Measurements from ENCODE around the gene SLC25A21. TPM values are rescaled to one million over a fixed set of nuclear protein-coding genes. Genes with fewer than 3 reads are reported as not detected.
"Not testable (repeated sequence)": the region's sequence is repeated elsewhere in the genome, so short reads cannot be mapped to it uniquely, and the experiment has no call there.

SLC25A21 gene
- total and polyA plus RNA-seq, 7 donors, result 0.07 to 0.37 (median 0.18) TPM; not detected in 1

GRCh38 chr14:37197421-37198272 lies 25.2 kb upstream of the SLC25A21 start, which contains the start of gene MIPOL1:
Gene MIPOL1, plus strand, starts transcription at chr14:37197937. Its CDS starts 49,952 bp downstream, at chr14:37247889.
- intact Hi-C loops (cut with DNase I), result loop anchor here in 1 of 2 donors (2.0 kb wide), 1 partner anchor 23 kb away; no protein-coding TSS in a partner anchor
- 0 to 1% (median 1%) methylated on average over 67 to 70 of the region's 70 CpGs for WGBS, 3 donors
- TF ChIP-seq, protein P1, sequence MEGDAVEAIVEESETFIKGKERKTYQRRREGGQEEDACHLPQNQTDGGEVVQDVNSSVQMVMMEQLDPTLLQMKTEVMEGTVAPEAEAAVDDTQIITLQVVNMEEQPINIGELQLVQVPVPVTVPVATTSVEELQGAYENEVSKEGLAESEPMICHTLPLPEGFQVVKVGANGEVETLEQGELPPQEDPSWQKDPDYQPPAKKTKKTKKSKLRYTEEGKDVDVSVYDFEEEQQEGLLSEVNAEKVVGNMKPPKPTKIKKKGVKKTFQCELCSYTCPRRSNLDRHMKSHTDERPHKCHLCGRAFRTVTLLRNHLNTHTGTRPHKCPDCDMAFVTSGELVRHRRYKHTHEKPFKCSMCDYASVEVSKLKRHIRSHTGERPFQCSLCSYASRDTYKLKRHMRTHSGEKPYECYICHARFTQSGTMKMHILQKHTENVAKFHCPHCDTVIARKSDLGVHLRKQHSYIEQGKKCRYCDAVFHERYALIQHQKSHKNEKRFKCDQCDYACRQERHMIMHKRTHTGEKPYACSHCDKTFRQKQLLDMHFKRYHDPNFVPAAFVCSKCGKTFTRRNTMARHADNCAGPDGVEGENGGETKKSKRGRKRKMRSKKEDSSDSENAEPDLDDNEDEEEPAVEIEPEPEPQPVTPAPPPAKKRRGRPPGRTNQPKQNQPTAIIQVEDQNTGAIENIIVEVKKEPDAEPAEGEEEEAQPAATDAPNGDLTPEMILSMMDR (IDR thresholded peaks at IDR 0.05), result peak; percentile 33
- DNase-seq (peak; percentile 90 to 93), ATAC-seq (peak; percentile 98 to 100 (median 100))
- peak within 1 kb of the TSS; percentile 81 for H3K4me3 ChIP-seq
- no peaks in the 10 kb centered on the region for H3K36me3 ChIP-seq (ENCODE audit: insufficient read depth in 1 of 2, low read depth in 1 of 2)
- peak within 1 kb of the TSS; percentile 79 for H3K27ac ChIP-seq
- H3K4me1 ChIP-seq, result peaks cover 6% of the 10 kb centered on the region
- no peaks in the 10 kb centered on the region for H3K27me3 ChIP-seq (ENCODE audit: insufficient read depth in 3 of 3, low read length in 2 of 3)
- no peaks in the 10 kb centered on the region for H3K9me3 ChIP-seq

DNA sequence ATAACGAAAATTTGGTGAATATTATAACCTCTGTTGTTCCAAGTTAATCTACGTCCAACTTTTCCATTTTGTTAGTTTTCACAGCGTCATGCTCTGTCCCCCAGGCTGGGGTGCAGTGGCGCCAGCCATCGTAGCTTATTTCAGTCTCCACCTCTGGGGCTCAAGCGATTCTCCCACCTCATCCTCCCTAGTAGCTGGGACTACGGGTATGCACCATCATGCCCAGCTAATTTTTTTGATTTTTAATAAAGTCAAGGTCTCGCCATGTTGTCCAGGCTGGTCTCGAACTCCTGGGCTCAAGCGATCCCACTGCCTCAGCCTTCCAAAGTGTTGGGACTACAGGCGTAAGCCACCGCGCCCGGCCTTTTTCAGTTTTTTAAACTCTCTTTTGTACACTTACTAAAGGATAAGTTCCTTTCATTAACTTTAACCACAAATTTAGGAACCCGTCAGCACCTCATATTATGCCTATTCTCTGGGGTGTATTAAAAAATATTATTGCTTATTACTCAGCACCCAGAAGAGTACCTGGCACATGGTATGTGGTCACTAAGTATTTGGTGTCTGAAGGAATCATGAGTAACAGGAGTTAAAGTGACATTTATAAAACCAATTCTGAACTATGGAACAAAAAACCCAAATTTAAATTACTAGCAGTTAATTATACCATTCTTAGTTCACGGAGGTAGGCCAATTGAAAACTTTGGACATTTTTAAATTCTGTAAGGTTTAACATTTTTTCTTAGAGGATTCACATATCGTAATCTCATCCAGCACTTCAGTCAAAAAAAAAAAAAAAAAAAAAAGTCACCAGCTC lies 24.4 kb upstream of the SLC25A21 start:
- 88 to 92% (median 89%) methylated on average over 17 of the region's 17 CpGs for WGBS, 3 donors
- DNase-seq (no peak), ATAC-seq (no peak)
- peak overlapping the region; percentile 81 for H3K4me3 ChIP-seq
- TF ChIP-seq, protein P1 (IDR thresholded peaks at IDR 0.05), result no peak
- no peaks in the 10 kb centered on the region for H3K27me3 ChIP-seq (ENCODE audit: insufficient read depth in 3 of 3, low read length in 2 of 3)
- H3K27ac ChIP-seq, result peak overlapping the region; percentile 79
- H3K9me3 ChIP-seq, result no peaks in the 10 kb centered on the region
- H3K4me1 ChIP-seq, result peaks cover 6% of the 10 kb centered on the region
- no peaks in the 10 kb centered on the region for H3K36me3 ChIP-seq (ENCODE audit: insufficient read depth in 1 of 2, low read depth in 1 of 2)
- intact Hi-C loops (cut with DNase I), result no loop called here

- ATAC-seq (no peak), DNase-seq (no peak)
- TF ChIP-seq, protein P1 (IDR thresholded peaks at IDR 0.05), result no peak
- peaks cover 6% of the 10 kb centered on the region for H3K4me1 ChIP-seq
- intact Hi-C loops (cut with DNase I), result no loop called here
- H3K27ac ChIP-seq, result no peak overlapping the region
- H3K36me3 ChIP-seq (ENCODE audit: insufficient read depth in 1 of 2, low read depth in 1 of 2), result no peaks in the 10 kb centered on the region
- H3K9me3 ChIP-seq, result no peaks in the 10 kb centered on the region
- WGBS, 3 donors, result 73 to 83% (median 77%) methylated on average over 1 of the region's 1 CpG
- H3K4me3 ChIP-seq, result no peak overlapping the region
- H3K27me3 ChIP-seq (ENCODE audit: insufficient read depth in 3 of 3, low read length in 2 of 3), result no peaks in the 10 kb centered on the region
These were observed 22.9 kb upstream of the SLC25A21 start for GRCh38 chr14:37195327-37195726.

- H3K27me3 ChIP-seq (ENCODE audit: insufficient read depth in 3 of 3, low read length in 2 of 3), result no peaks in the 10 kb centered on the region
- H3K27ac ChIP-seq, result no peak overlapping the region
- H3K9me3 ChIP-seq, result no peaks in the 10 kb centered on the region
- H3K4me1 ChIP-seq, result peaks cover 6% of the 10 kb centered on the region
- H3K4me3 ChIP-seq, result no peak overlapping the region
- TF ChIP-seq, protein P1 (IDR thresholded peaks at IDR 0.05), result no peak
- DNase-seq (no peak), ATAC-seq (no peak)
- WGBS, 3 donors, result 86 to 94% (median 93%) methylated on average over 2 of the region's 2 CpGs
- no peaks in the 10 kb centered on the region for H3K36me3 ChIP-seq (ENCODE audit: insufficient read depth in 1 of 2, low read depth in 1 of 2)
- intact Hi-C loops (cut with DNase I), result no loop called here
These were observed 22.3 kb upstream of the SLC25A21 start for GRCh38 chr14:37194698-37195097.

DNA sequence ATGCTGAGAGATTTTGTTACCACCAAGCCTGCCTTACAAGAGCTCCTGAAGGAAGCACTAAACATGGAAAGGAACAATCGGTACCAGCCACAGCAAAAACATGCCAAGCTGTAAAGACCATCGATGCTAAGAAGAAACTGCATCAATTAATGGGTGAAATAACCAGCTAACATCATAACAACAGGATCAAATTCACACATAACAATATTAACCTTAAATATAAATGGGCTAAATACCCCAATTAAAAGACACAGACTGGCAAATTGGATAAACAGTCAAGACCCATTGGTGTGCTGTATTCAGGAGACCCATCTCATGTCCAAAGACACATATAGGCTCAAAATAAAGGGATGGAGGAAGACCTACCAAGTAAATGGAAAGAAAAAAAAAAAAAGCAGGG lies 17.3 kb upstream of the SLC25A21 start:
- intact Hi-C loops (cut with DNase I); ATAC-seq; DNase-seq; H3K36me3 ChIP-seq (ENCODE audit: insufficient read depth in 1 of 2, low read depth in 1 of 2); H3K27ac ChIP-seq; H3K27me3 ChIP-seq (ENCODE audit: insufficient read depth in 3 of 3, low read length in 2 of 3); H3K9me3 ChIP-seq; H3K4me3 ChIP-seq; H3K4me1 ChIP-seq: not testable (repeated sequence)
- WGBS, 3 donors, result 83 to 98% (median 92%) methylated on average over 2 of the region's 2 CpGs

- H3K4me1 ChIP-seq; ATAC-seq; H3K4me3 ChIP-seq; H3K36me3 ChIP-seq (ENCODE audit: insufficient read depth in 1 of 2, low read depth in 1 of 2); H3K27me3 ChIP-seq (ENCODE audit: insufficient read depth in 3 of 3, low read length in 2 of 3); DNase-seq; H3K9me3 ChIP-seq; H3K27ac ChIP-seq; intact Hi-C loops (cut with DNase I): not testable (repeated sequence)
- 66 to 75% (median 73%) methylated on average over 9 of the region's 9 CpGs for WGBS, 3 donors
These were observed 15.6 kb upstream of the SLC25A21 start for GRCh38 chr14:37187840-37188577.

All from psoas muscle (tissue), 8 donors.